Measurements from ENCODE around the gene NELFE. TPM values are rescaled to one million over a fixed set of nuclear protein-coding genes. Genes with fewer than 3 reads are reported as not detected.
A peak's percentile ranks its signal among the peaks of the same experiment; 100 is the strongest.
"Not testable (repeated sequence)": the region's sequence is repeated elsewhere in the genome, so short reads cannot be mapped to it uniquely, and the experiment has no call there.

The NELFE gene, protein sequence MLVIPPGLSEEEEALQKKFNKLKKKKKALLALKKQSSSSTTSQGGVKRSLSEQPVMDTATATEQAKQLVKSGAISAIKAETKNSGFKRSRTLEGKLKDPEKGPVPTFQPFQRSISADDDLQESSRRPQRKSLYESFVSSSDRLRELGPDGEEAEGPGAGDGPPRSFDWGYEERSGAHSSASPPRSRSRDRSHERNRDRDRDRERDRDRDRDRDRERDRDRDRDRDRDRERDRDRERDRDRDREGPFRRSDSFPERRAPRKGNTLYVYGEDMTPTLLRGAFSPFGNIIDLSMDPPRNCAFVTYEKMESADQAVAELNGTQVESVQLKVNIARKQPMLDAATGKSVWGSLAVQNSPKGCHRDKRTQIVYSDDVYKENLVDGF
- 57.9 and 63.3 TPM in 2 replicates for total RNA-seq

DNA sequence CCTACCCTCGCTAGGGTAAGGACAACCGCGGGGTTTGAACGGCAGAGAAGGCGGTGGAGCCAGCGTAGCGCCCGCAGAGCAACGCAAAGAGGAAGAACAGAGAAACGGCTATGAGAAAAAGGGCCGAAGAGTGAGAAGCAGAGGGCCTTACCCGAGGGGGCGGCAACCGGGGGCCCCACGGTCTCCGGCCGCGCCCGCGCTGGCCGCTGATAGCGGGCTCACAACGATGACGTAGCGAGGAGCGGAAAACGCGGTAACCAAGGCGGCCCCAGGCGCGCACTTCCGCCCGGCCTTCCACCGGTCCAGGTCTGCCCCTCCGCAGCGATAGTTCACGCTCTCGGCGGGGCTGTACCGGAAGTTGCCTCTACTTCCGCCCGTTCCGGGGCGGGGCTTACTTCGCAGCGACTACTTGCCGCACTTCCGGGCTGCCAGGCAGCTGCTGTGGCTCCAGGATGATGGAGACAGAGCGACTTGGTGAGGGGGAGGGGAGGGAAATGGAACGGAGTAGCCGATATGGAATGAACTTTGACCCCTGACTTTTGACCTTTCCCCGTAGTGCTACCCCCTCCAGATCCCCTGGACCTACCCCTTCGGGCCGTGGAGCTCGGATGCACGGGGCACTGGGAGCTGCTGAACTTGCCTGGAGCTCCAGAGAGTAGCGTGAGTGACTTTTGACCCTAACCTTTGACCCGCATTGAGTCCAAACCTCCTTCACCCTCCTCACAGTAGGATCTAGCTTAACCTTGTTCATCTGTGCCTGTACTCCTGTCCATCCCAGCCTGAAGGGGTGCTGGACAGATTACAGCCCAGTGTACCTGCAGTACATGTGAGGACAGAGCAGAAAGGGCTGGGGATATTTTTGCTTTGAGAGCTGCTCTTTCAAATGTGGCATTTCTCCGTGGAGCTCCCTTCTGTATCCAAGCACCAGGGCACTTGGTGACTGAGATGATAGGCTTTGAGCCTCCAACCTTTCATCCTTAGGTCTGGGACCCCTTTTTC lies at the start of gene NELFE, which contains the start of gene SKIC2:
Gene NELFE (minus strand): TSS at position 231 of the 999 bp plus-strand sequence. CDS start 525 bp downstream, outside the sequence.
Gene SKIC2 (plus strand): TSS at position 435 of the 999 bp plus-strand sequence. CDS start 18 bp downstream, at position 453.
- peaks cover 33% of the 10 kb centered on the region for H3K4me1 Mint-ChIP-seq
- DNase-seq (peak; percentile 96), ATAC-seq (ENCODE audit: low read depth) (peak; percentile 98)
- no peaks in the 10 kb centered on the region for H3K9me3 Mint-ChIP-seq
- H3K4me3 Mint-ChIP-seq = peak within 1 kb of the TSS; percentile 95
- ChIA-PET CTCF (interaction anchor here (1.2 to 1.7 kb wide), 3 partner anchors 13 to 412 kb away, joined by 4 to 5 read pairs (median 4); partner anchors contain the start of genes ATP6V1G2 and DXO), POLR2A (interaction anchor here (0.6 to 4.3 kb wide), 20 partner anchors 11 to 756 kb away, joined by 3 to 113 read pairs (median 5); partner anchors contain the start of genes ABHD16A, BAG6, DDX39B and DXO)
- H3K36me3 Mint-ChIP-seq (ENCODE audit: low read depth) = peaks cover 80% of the 10 kb centered on the region
- peak within 1 kb of the TSS; percentile 94 for H3K27ac Mint-ChIP-seq
- intact Hi-C loops (cut with micrococcal nuclease) = loop anchor here (1.0 to 2.0 kb wide), 6 partner anchors 13 to 338 kb away; partner anchors contain the start of genes DXO, EHMT2, FKBPL and PRRC2A
- TF ChIP-seq, protein P1, sequence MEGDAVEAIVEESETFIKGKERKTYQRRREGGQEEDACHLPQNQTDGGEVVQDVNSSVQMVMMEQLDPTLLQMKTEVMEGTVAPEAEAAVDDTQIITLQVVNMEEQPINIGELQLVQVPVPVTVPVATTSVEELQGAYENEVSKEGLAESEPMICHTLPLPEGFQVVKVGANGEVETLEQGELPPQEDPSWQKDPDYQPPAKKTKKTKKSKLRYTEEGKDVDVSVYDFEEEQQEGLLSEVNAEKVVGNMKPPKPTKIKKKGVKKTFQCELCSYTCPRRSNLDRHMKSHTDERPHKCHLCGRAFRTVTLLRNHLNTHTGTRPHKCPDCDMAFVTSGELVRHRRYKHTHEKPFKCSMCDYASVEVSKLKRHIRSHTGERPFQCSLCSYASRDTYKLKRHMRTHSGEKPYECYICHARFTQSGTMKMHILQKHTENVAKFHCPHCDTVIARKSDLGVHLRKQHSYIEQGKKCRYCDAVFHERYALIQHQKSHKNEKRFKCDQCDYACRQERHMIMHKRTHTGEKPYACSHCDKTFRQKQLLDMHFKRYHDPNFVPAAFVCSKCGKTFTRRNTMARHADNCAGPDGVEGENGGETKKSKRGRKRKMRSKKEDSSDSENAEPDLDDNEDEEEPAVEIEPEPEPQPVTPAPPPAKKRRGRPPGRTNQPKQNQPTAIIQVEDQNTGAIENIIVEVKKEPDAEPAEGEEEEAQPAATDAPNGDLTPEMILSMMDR (IDR thresholded peaks at IDR 0.05) = no peak
- H3K27me3 Mint-ChIP-seq = no peaks in the 10 kb centered on the region

DNA sequence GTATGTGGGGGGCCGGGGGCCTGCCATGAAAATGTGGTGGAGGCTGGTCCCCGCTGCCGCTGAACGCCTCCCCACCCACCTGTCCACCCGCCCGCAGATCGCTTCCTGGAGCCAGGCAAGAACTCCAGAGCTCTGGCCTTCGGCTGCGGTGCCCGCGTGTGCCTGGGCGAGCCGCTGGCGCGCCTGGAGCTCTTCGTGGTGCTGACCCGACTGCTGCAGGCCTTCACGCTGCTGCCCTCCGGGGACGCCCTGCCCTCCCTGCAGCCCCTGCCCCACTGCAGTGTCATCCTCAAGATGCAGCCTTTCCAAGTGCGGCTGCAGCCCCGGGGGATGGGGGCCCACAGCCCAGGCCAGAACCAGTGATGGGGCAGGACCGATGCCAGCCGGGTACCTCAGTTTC lies 49.3 kb upstream of the NELFE start:
- H3K27me3 Mint-ChIP-seq; intact Hi-C loops (cut with micrococcal nuclease); CTCF ChIA-PET; H3K27ac Mint-ChIP-seq; H3K4me3 Mint-ChIP-seq; H3K9me3 Mint-ChIP-seq; ATAC-seq (ENCODE audit: low read depth); H3K36me3 Mint-ChIP-seq (ENCODE audit: low read depth); DNase-seq; H3K4me1 Mint-ChIP-seq; POLR2A ChIA-PET: not testable (repeated sequence)

DNA sequence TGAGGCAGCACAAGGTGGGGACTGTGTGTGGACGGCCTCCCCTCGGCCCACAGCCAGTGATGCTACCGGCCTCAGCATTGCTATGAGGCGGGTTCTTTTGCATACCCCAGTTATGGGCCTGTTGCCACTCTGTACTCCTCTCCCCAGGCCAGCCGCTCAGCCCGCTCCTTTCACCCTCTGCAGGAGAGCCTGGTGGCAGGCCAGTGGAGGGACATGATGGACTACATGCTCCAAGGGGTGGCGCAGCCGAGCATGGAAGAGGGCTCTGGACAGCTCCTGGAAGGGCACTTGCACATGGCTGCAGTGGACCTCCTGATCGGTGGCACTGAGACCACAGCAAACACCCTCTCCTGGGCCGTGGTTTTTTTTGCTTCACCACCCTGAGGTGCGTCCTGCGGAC lies 48.3 kb upstream of the NELFE start:
- ATAC-seq (ENCODE audit: low read depth); H3K27me3 Mint-ChIP-seq; H3K9me3 Mint-ChIP-seq; CTCF ChIA-PET; H3K27ac Mint-ChIP-seq; H3K36me3 Mint-ChIP-seq (ENCODE audit: low read depth); H3K4me1 Mint-ChIP-seq; H3K4me3 Mint-ChIP-seq; intact Hi-C loops (cut with micrococcal nuclease); POLR2A ChIA-PET: not testable (repeated sequence)
- DNase-seq = peak; percentile 14

DNA sequence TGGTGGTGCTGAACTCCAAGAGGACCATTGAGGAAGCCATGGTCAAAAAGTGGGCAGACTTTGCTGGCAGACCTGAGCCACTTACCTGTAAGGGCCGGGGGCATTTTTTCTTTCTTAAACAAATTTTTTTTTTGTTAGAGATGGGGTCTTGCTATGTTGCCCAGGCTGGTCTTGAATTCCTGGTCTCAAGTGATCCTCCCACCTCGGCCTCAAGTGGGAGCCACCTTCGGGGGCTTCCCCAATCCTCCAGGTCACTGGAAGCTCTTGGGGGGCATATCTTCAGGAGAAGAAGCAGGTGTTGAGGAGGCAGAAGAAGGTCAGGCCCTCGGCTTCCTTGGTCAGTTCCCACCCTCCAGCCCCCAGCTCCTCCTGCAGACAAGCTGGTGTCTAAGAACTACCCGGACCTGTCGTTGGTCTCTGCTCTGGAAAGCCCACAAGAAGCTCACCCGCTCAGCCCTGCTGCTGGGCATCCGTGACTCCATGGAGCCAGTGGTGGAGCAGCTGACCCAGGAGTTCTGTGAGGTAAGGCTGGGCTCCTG lies 47.3 kb upstream of the NELFE start:
- CTCF ChIA-PET; intact Hi-C loops (cut with micrococcal nuclease); H3K4me1 Mint-ChIP-seq; H3K4me3 Mint-ChIP-seq; H3K27me3 Mint-ChIP-seq; H3K27ac Mint-ChIP-seq; ATAC-seq (ENCODE audit: low read depth); H3K9me3 Mint-ChIP-seq; H3K36me3 Mint-ChIP-seq (ENCODE audit: low read depth): not testable (repeated sequence)
- DNase-seq = peak; percentile 14
- POLR2A ChIA-PET = interaction anchor here (0.7 kb wide), 1 partner anchor 50 kb away, joined by 3 read pairs; no protein-coding TSS in a partner anchor

DNA sequence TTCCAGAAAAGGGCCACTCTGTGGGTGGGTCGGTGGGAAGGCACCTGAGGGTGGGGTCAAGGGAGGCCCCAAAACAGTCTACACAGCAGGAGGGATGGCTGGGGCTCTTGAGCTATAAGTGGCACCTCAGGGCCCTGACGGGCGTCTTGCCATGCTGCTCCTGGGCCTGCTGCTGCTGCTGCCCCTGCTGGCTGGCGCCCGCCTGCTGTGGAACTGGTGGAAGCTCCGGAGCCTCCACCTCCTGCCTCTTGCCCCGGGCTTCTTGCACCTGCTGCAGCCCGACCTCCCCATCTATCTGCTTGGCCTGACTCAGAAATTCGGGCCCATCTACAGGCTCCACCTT lies 46.7 kb upstream of the NELFE start:
- ATAC-seq (ENCODE audit: low read depth); H3K27ac Mint-ChIP-seq; POLR2A ChIA-PET; H3K4me3 Mint-ChIP-seq; CTCF ChIA-PET; H3K27me3 Mint-ChIP-seq; H3K4me1 Mint-ChIP-seq; H3K9me3 Mint-ChIP-seq; intact Hi-C loops (cut with micrococcal nuclease); H3K36me3 Mint-ChIP-seq (ENCODE audit: low read depth); DNase-seq: not testable (repeated sequence)

DNA sequence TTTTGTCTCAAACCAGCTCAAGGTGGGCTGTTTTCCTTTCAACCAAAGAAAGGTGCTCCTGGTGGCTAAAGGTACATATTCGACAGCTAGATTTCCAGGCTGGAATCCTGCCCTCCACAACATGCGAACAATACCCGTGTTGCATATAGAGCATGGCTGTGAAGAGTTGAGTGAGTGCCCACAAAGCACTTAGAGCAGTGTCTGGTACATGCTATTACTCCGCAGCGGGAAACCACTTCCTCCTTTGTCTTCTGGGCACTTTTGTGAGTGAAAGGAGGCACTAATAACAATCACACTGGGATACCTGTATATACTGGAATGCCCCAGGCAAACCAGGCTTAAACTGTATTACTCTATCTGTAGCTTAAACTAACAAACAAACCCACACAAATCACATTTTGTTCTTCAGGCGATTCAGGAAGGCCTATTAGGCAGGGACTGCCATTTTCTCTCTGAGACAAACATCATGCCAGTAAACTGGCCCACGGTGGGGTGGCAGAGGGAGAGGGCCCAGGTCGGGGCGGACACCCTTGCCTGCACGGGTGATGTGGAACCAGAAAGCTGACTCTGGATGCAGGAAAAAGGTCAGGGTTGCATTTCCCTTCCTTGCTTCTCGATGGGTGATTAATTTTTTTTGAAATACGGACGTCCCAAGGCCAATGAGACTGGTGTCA lies 46.2 kb upstream of the NELFE start:
- H3K4me1 Mint-ChIP-seq; POLR2A ChIA-PET; intact Hi-C loops (cut with micrococcal nuclease); CTCF ChIA-PET; H3K27me3 Mint-ChIP-seq; H3K9me3 Mint-ChIP-seq; H3K27ac Mint-ChIP-seq; H3K36me3 Mint-ChIP-seq (ENCODE audit: low read depth); H3K4me3 Mint-ChIP-seq; DNase-seq: not testable (repeated sequence)
- ATAC-seq (ENCODE audit: low read depth) = peak; percentile 64

DNA sequence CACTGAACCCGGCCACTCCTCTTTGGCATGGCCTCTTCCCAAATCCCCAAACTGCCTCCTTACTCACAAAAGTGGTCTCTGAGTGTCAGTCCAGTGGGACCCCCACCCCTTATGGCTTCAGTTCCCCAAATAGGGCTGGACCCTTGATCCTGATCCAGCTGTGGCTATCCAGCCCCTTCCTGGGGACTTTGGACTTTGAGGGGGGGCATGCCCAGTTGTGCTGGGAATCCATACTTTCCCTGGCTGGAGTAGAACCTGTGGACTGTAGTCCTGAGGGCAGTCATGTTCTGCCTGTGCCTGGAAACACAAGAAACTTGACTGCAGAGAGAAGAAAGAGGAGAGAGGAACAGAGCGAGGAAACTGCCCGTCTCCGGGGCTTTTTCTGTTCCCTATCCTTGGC lies 45.6 kb upstream of the NELFE start:
- CTCF ChIA-PET; H3K9me3 Mint-ChIP-seq; H3K4me1 Mint-ChIP-seq; H3K27me3 Mint-ChIP-seq; DNase-seq; ATAC-seq (ENCODE audit: low read depth); POLR2A ChIA-PET; intact Hi-C loops (cut with micrococcal nuclease); H3K4me3 Mint-ChIP-seq; H3K27ac Mint-ChIP-seq; H3K36me3 Mint-ChIP-seq (ENCODE audit: low read depth): not testable (repeated sequence)

DNA sequence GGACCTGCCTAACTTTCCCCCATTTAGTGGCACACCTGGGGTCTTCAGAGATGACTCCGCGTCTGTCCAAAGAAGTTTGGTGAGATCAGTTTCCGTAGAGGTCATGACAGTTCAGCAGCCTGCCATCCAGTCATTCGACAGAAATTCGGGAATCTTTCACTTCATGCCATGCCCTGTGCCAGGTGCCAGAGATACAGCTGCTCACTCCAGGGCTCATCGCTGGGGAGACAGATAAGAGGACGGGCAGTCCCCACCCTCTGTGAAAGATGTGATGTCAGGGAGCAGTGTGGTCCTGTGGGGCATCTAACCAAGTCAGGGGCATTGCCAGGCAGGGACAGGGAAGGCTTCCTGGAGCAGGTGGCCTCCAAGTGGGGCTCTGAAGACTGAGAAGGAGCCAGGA lies 44.5 kb upstream of the NELFE start:
- H3K27ac Mint-ChIP-seq, POLR2A ChIA-PET: not testable (repeated sequence)

DNA sequence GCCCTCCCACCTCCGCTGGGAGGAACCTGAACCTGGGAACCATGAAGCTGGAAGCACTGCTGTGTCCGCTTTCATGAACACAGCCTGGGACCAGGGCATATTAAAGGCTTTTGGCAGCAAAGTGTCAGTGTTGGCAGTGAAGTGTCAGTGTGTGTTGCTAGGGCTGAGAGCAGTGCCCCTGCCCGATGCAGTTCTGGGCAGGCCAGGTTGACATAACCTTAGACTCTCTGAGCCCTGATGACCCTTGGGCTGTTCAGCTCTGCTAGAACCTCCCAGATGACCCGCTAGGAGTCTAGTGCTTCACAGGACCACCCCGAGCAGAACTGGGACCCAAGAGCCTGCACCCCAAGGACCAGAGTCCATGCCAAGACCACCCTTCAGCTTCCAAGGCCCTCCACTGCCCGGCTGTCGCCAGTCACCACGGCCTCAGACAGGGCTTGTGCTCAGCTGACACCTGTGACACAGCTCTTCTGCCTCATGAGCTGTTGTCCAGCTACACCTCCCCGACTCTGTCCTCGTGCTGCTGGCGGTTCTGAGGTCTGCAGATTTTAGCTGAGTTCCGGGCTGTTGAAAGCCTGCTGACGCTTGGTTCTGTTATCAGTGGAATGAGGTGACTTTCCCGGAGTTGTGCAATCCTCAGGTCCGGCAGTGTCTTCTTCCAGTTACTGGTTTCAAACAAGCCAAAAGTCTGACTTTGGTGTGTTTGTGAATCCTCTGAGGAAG lies 43.9 kb upstream of the NELFE start:
- DNase-seq; ATAC-seq (ENCODE audit: low read depth); CTCF ChIA-PET; H3K36me3 Mint-ChIP-seq (ENCODE audit: low read depth); POLR2A ChIA-PET; H3K4me3 Mint-ChIP-seq; intact Hi-C loops (cut with micrococcal nuclease); H3K27me3 Mint-ChIP-seq; H3K4me1 Mint-ChIP-seq; H3K27ac Mint-ChIP-seq; H3K9me3 Mint-ChIP-seq: not testable (repeated sequence)

More for the DNA sequence above, 44.5 kb upstream of the NELFE start:
- ATAC-seq (ENCODE audit: low read depth); H3K4me1 Mint-ChIP-seq; H3K27me3 Mint-ChIP-seq; intact Hi-C loops (cut with micrococcal nuclease); H3K9me3 Mint-ChIP-seq; H3K36me3 Mint-ChIP-seq (ENCODE audit: low read depth); H3K4me3 Mint-ChIP-seq; CTCF ChIA-PET; DNase-seq: not testable (repeated sequence)

DNA sequence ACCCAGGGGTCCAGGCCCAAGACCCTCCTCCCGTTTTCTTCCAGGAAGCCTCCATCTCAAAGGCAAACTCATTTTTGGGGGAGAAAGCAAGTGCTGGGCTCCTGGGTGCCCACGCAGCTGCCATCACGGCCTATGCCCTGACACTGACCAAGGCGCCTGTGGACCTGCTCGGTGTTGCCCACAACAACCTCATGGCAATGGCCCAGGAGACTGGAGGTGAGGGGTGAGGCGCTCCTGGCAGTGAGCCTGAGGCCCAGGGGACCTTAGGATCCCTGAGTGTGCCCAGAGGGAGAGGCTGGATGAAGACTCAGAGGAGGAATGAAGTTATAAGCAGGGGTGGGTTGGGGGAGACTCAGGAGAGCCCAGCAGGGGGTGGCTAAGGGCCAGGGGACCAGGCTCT lies 37.6 kb upstream of the NELFE start:
- H3K4me3 Mint-ChIP-seq; DNase-seq; H3K36me3 Mint-ChIP-seq (ENCODE audit: low read depth); CTCF ChIA-PET; H3K27me3 Mint-ChIP-seq; POLR2A ChIA-PET; ATAC-seq (ENCODE audit: low read depth); H3K27ac Mint-ChIP-seq; H3K9me3 Mint-ChIP-seq; intact Hi-C loops (cut with micrococcal nuclease); H3K4me1 Mint-ChIP-seq: not testable (repeated sequence)

All from activated B cell treated with CpG ODN at 0.5 μM for 24 hours (primary cell).